GM21529 (cell line): ENCODE measurements around the gene PPFIA1.

Experiments
- ATAC-seq: cut with Tn5 transposase; IDR thresholded peaks from one replicate; pipeline ENCODE4 v1.9.1; 2021; ENCODE audit not compliant: unreplicated experiment

Gene PPFIA1

GRCh38 chr11:70270104-70270876 lies at the start of gene PPFIA1:
Gene PPFIA1, plus strand, starts transcription at chr11:70270690. Its CDS starts 1,483 bp downstream, at chr11:70272173.
- ATAC-seq: peak; percentile 87

GRCh38 chr11:70220920-70221319 lies 49.6 kb upstream of the PPFIA1 start:
- no peak for ATAC-seq

- no peak for ATAC-seq
These were observed 44.8 kb upstream of the PPFIA1 start for GRCh38 chr11:70225681-70226177.

- no peak for ATAC-seq
These were observed 44.3 kb upstream of the PPFIA1 start for GRCh38 chr11:70226183-70226582.

- ATAC-seq: no peak
These were observed 43.5 kb upstream of the PPFIA1 start for GRCh38 chr11:70226967-70227366.

- ATAC-seq: no peak
These were observed 40.8 kb upstream of the PPFIA1 start for GRCh38 chr11:70229737-70230136.

GRCh38 chr11:70230151-70230839 lies 40.2 kb upstream of the PPFIA1 start:
- no peak for ATAC-seq

GRCh38 chr11:70230840-70231710 lies 39.4 kb upstream of the PPFIA1 start:
- ATAC-seq: no peak

GRCh38 chr11:70233034-70233433 lies 37.5 kb upstream of the PPFIA1 start:
- ATAC-seq: no peak

- no peak for ATAC-seq
These were observed 37.0 kb upstream of the PPFIA1 start for GRCh38 chr11:70233511-70233934.

GRCh38 chr11:70233962-70234361 lies 36.5 kb upstream of the PPFIA1 start:
- ATAC-seq: no peak

- no peak for ATAC-seq
These were observed 30.2 kb upstream of the PPFIA1 start for GRCh38 chr11:70240337-70240736.

GRCh38 chr11:70241709-70242108 lies 28.8 kb upstream of the PPFIA1 start:
- no peak for ATAC-seq

GRCh38 chr11:70242885-70243284 lies 27.6 kb upstream of the PPFIA1 start:
- no peak for ATAC-seq

- no peak for ATAC-seq
These were observed 26.4 kb upstream of the PPFIA1 start for GRCh38 chr11:70243912-70244652.

- ATAC-seq: no peak
These were observed 25.8 kb upstream of the PPFIA1 start for GRCh38 chr11:70244698-70245097.

GRCh38 chr11:70246196-70246595 lies 24.3 kb upstream of the PPFIA1 start:
- ATAC-seq: no peak

GRCh38 chr11:70247042-70247709 lies 23.3 kb upstream of the PPFIA1 start:
- ATAC-seq: no peak

- no peak for ATAC-seq
These were observed 22.8 kb upstream of the PPFIA1 start for GRCh38 chr11:70247710-70248072.
